Stomach (tissue), 9 donors: ENCODE results near the gene FFAR1. TPM values are rescaled to one million over a fixed set of nuclear protein-coding genes. Genes with fewer than 3 reads are reported as not detected.

Source experiments
- DNase-seq, 2 donors: peaks; one replicate each; pipeline versions ENCODE4 v3.0.0 to v3.0.0-alpha.2; 2013 to 2019
- H3K27ac ChIP-seq, 5 donors: fragments of 200-600 bp in 4 of 5; sonication (generic) in 4 of 5; one replicate each; pipeline ENCODE4 v1.5.1; 2013 to 2019; ENCODE audit warnings: mild to moderate bottlenecking in 1 of 5, moderate library complexity in 1 of 5
- H3K27me3 ChIP-seq, 3 donors: fragments of 200-600 bp; sonication (generic); one replicate each; pipeline ENCODE4 v1.5.1; 2017 to 2019; ENCODE audit warnings: mixed run types in 1 of 3
- H3K36me3 ChIP-seq, 4 donors: fragments of 200-600 bp; sonication (generic); 1 replicate in 3 of 4; 2 replicates in 1 of 4; pipeline ENCODE4 v1.5.1; 2016 to 2019
- H3K4me1 ChIP-seq, 4 donors: fragments of 200-600 bp; sonication (generic); one replicate each; pipeline ENCODE4 v1.5.1; 2016 to 2019
- H3K4me3 ChIP-seq, 4 donors: fragments of 200-600 bp; sonication (generic) in 3 of 4; one replicate each; pipeline ENCODE4 v1.5.1; 2016 to 2019; ENCODE audit warnings: mild to moderate bottlenecking in 1 of 4
- H3K9me3 ChIP-seq, 4 donors: fragments of 200-600 bp; sonication (generic); one replicate each; pipeline ENCODE4 v1.5.1; 2016 to 2019
- CTCF ChIP-seq, 7 experiments: fragments of 450-650 bp in 4 of 7; fragments of 200-600 bp in 3 of 7; sonication (generic) in 3 of 7; IDR thresholded peaks; one replicate each; pipeline ENCODE4 v1.5.1; 2016 to 2019; ENCODE audit warnings: antibody characterized with exemption in 7 of 7, control low read depth in 2 of 7, mild to moderate bottlenecking in 1 of 7
- EP300 ChIP-seq: sonication (generic); formaldehyde crosslinking; IDR thresholded peaks from one replicate; pipeline ENCODE4 v1.6.1; 2017; ENCODE audit warnings: antibody characterized with exemption
- POLR2A ChIP-seq, 4 donors: fragments of 450-650 bp; IDR thresholded peaks; one replicate each; pipeline ENCODE4 v1.6.1; 2016; ENCODE audit warnings: antibody characterized with exemption in 4 of 4, control low read depth in 2 of 4, mild to moderate bottlenecking in 1 of 4, moderate library complexity in 1 of 4
- POLR2AphosphoS5 ChIP-seq, 3 donors: sonication (generic); formaldehyde crosslinking; IDR thresholded peaks; one replicate each; pipeline ENCODE4 v1.6.1; 2016; ENCODE audit warnings: antibody characterized with exemption in 3 of 3
- WGBS, 5 donors: extraction: QIAGEN DNeasy Blood & Tissue Kit in 3 of 5; methylation state at CpG; one replicate each; pipeline versions ENCODE4 v1.1.5 to v1.1.7; 2013 to 2018; 5-methylcytosine and 5-hydroxymethylcytosine counted together
- intact Hi-C: fragments of 100-400 bp; cut with DNase I; formaldehyde crosslinking; loops from one replicate; pipeline ENCODE4 v1.15.1; 2023; ENCODE audit warnings: low total_unique reads
- polyA plus RNA-seq, 3 donors: library from polyadenylated mRNA; stranded (reverse); fragments of 200-250 nt; gene quantifications; one replicate each; pipeline ENCODE4 v1.2.3, GENCODE V29; 2013
- total RNA-seq, 5 donors: library from RNA; depleted of rRNA; stranded (reverse); fragments of >200 nt; gene quantifications; one replicate each; pipeline versions ENCODE4 v1.1.0 to v1.2.3, GENCODE V29; 2014 to 2016
- donor health status: healthy with polysubstance abuse.
- donor health status: Bipolar disorder and iron deficiency.
- donor health status: healthy.

Gene FFAR1
- total and polyA plus RNA-seq, 8 donors, result 0.18 TPM; not detected in 7

- no peak for TF ChIP-seq POLR2AphosphoS5 (IDR thresholded peaks at IDR 0.05)
- TF ChIP-seq POLR2A (IDR thresholded peaks at IDR 0.05), result no peak
- TF ChIP-seq EP300, result no peak
- Histone ChIP-seq H3K27ac (no peak overlapping the region), H3K36me3 (no peaks in the 10 kb centered on the region), H3K4me3 (no peak overlapping the region), H3K27me3 (peaks cover 0 to 62% (median 4%) of the 10 kb centered on the region in 3 donors), H3K4me1 (no peaks in the 10 kb centered on the region), H3K9me3 (no peaks in the 10 kb centered on the region)
- intact Hi-C loops, result no loop called here
- 51 to 68% (median 53%) methylated on average over 14 to 55 of the region's 55 CpGs for WGBS, 5 donors
- DNase-seq, result no peak
These were observed 48.0 kb upstream of the FFAR1 start for GRCh38 chr19:35299523-35300338.

DNA sequence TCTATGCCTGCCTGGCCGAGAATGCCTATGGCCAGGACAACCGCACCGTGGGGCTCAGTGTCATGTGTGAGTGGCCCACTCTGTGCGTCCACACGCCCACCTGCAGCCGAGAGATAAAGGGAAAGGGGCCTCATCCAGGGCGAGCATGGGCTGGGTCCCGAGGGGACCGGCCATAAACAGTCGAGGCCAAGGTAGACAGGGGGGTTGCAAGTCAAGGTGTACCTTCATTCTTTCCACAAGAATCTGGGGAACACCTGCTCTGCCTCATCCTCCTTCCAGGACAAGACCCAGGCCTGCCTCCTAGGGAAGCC is 47.4 kb upstream of the FFAR1 start:
- H3K27ac ChIP-seq, result no peak overlapping the region
- peaks cover 0 to 60% (median 4%) of the 10 kb centered on the region in 3 donors for H3K27me3 ChIP-seq
- H3K36me3 ChIP-seq, result no peaks in the 10 kb centered on the region
- intact Hi-C loops, result no loop called here
- H3K4me3 ChIP-seq, result no peak overlapping the region
- DNase-seq, result no peak
- no peaks in the 10 kb centered on the region for H3K9me3 ChIP-seq
- 69 to 78% (median 73%) methylated on average over 10 of the region's 10 CpGs for WGBS, 5 donors
- no peaks in the 10 kb centered on the region for H3K4me1 ChIP-seq
- no peak for TF ChIP-seq POLR2A (IDR thresholded peaks at IDR 0.05)
- TF ChIP-seq POLR2AphosphoS5 (IDR thresholded peaks at IDR 0.05), result no peak
- TF ChIP-seq EP300, result no peak
- TF ChIP-seq CTCF (IDR thresholded peaks at IDR 0.05), result no peak

GRCh38 chr19:35301961-35302360 is 45.7 kb upstream of the FFAR1 start:
- no peak for DNase-seq
- Histone ChIP-seq H3K4me3 (no peak overlapping the region), H3K27ac (no peak overlapping the region), H3K9me3 (no peaks in the 10 kb centered on the region), H3K36me3 (no peaks in the 10 kb centered on the region), H3K4me1 (no peaks in the 10 kb centered on the region), H3K27me3 (peaks cover 0 to 44% (median 4%) of the 10 kb centered on the region in 3 donors)
- WGBS, 5 donors, result 82 to 100% (median 95%) methylated on average over 2 of the region's 2 CpGs
- TF ChIP-seq CTCF (IDR thresholded peaks at IDR 0.05) (no peak), POLR2AphosphoS5 (IDR thresholded peaks at IDR 0.05) (no peak), EP300 (no peak), POLR2A (IDR thresholded peaks at IDR 0.05) (no peak)
- intact Hi-C loops, result no loop called here

DNA sequence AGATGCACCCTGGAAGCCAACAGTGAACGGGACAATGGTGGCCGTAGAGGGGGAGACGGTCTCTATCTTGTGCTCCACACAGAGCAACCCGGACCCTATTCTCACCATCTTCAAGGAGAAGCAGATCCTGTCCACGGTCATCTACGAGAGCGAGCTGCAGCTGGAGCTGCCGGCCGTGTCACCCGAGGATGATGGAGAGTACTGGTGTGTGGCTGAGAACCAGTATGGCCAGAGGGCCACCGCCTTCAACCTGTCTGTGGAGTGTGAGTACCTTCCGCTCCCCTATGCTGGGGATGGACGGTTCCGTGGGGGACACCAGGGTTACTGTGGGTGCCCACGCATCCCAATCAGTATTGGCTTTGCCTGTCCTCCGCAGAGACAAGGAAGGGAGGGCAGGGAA is 45.3 kb upstream of the FFAR1 start:
- Histone ChIP-seq H3K4me1 (no peaks in the 10 kb centered on the region), H3K36me3 (no peaks in the 10 kb centered on the region), H3K4me3 (no peak overlapping the region), H3K9me3 (no peaks in the 10 kb centered on the region), H3K27me3 (peaks cover 0 to 43% (median 4%) of the 10 kb centered on the region in 3 donors), H3K27ac (no peak overlapping the region)
- intact Hi-C loops, result no loop called here
- no peak for DNase-seq
- TF ChIP-seq POLR2AphosphoS5 (IDR thresholded peaks at IDR 0.05) (no peak), EP300 (no peak), CTCF (IDR thresholded peaks at IDR 0.05) (no peak), POLR2A (IDR thresholded peaks at IDR 0.05) (no peak)
- 79 to 87% (median 82%) methylated on average over 4 to 16 of the region's 16 CpGs for WGBS, 5 donors

- Histone ChIP-seq H3K4me3 (no peak overlapping the region), H3K36me3 (no peaks in the 10 kb centered on the region), H3K27ac (no peak overlapping the region), H3K4me1 (no peaks in the 10 kb centered on the region), H3K27me3 (peaks cover 0 to 36% (median 4%) of the 10 kb centered on the region in 3 donors), H3K9me3 (no peaks in the 10 kb centered on the region)
- WGBS, 5 donors, result 71 to 93% (median 85%) methylated on average over 6 of the region's 6 CpGs
- no peak for TF ChIP-seq EP300
- TF ChIP-seq CTCF (IDR thresholded peaks at IDR 0.05), result no peak
- no peak for TF ChIP-seq POLR2A (IDR thresholded peaks at IDR 0.05)
- no peak for TF ChIP-seq POLR2AphosphoS5 (IDR thresholded peaks at IDR 0.05)
- intact Hi-C loops, result no loop called here
- DNase-seq, result no peak
These were observed 44.3 kb upstream of the FFAR1 start for GRCh38 chr19:35303357-35303915.
